ENCODE data around the gene EPB41L4A. TPM values are rescaled to one million over a fixed set of nuclear protein-coding genes. Genes with fewer than 3 reads are reported as not detected.

EPB41L4A gene
- total and polyA plus RNA-seq, 2 experiments from 2014 or later = 10.5 to 14.4 TPM

DNA sequence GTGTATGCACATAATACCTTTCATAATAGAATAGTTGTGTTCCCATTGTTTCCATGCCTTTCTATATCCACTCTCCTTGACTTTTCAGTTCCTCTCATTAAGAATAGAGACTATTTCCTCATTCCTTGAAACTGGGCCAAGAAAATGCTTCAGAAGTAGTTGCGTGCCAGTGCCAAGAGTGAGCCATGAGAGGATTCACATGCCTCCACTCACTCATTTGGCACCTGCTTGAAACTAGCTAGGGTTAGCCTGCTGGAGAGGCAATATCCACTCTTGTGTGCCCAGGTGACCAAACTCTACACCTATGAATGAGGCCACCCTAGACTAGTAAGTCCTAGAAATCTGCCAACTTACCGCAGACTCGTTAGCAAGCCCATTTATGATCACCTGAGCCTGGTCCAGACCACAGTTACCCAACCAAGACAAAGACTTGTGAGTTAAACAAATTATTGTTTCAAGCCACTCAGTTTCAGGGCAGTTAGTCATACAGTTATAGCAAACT is 276.3 kb downstream of the EPB41L4A start:
- Histone ChIP-seq H3K4me3 (no peak overlapping the region), H3K9me3 (ENCODE audit: low read depth) (no peaks in the 10 kb centered on the region), H3K27me3 (no peaks in the 10 kb centered on the region), H3K36me3 (no peaks in the 10 kb centered on the region), H3K4me1 (ENCODE audit: low read depth) (peaks cover 9% of the 10 kb centered on the region), H3K27ac (no peak overlapping the region)
- TF ChIP-seq, protein P1, sequence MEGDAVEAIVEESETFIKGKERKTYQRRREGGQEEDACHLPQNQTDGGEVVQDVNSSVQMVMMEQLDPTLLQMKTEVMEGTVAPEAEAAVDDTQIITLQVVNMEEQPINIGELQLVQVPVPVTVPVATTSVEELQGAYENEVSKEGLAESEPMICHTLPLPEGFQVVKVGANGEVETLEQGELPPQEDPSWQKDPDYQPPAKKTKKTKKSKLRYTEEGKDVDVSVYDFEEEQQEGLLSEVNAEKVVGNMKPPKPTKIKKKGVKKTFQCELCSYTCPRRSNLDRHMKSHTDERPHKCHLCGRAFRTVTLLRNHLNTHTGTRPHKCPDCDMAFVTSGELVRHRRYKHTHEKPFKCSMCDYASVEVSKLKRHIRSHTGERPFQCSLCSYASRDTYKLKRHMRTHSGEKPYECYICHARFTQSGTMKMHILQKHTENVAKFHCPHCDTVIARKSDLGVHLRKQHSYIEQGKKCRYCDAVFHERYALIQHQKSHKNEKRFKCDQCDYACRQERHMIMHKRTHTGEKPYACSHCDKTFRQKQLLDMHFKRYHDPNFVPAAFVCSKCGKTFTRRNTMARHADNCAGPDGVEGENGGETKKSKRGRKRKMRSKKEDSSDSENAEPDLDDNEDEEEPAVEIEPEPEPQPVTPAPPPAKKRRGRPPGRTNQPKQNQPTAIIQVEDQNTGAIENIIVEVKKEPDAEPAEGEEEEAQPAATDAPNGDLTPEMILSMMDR (IDR thresholded peaks at IDR 0.05; ENCODE audit: low read depth, low read length) = no peak
- DNase-seq (ENCODE audit: low read depth in 1 of 2, low spot score in 1 of 2) = peak in 1 of 2 donors; percentile 80

DNA sequence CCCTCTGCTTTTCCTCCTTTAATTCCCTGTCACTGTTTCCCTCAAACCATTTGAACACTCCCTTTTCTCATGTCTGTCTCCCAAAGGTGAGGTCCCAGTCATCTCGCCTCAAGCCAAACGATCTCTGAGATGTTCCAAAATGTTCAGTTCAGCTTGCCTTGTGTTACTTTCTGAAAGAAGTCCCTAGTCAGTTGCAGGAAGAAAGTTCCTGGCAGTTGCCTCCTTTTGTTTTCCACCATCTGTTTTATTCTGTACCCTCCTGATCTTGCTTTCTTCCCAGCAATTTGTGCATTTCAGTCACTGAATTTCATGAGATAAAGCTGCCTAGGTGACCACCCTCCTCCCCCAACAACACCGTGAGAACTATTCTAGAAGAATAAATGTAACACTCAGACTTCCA is 277.5 kb downstream of the EPB41L4A start:
- TF ChIP-seq, protein P1 (IDR thresholded peaks at IDR 0.05; ENCODE audit: low read depth, low read length) = no peak
- Histone ChIP-seq H3K27ac (no peak overlapping the region), H3K36me3 (no peaks in the 10 kb centered on the region), H3K4me3 (no peak overlapping the region), H3K4me1 (ENCODE audit: low read depth) (peaks cover 7% of the 10 kb centered on the region), H3K9me3 (ENCODE audit: low read depth) (no peaks in the 10 kb centered on the region), H3K27me3 (no peaks in the 10 kb centered on the region)
- no peak for DNase-seq (ENCODE audit: low read depth in 1 of 2, low spot score in 1 of 2)

DNA sequence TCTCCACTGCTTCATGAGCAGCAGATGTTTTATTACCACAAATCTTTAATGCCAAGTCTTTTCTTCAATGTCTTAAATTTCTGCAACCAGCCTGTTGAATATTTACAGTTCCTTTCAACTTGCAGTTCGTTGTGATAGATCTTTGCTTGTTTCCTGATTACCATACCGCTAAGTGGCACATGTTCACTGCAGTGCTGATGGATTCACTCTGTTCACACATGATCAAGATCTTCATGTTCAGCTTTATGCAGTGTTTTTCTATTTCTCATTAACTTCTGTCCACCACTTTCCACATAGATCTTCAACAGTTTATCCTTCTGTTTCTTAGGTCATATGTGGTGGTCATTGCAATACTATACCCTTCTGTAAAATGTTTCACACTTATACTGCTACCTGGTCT is 280.6 kb downstream of the EPB41L4A start:
- no peak for DNase-seq (ENCODE audit: low read depth in 1 of 2, low spot score in 1 of 2)
- H3K27ac ChIP-seq = no peak overlapping the region
- no peak overlapping the region for H3K4me3 ChIP-seq
- no peaks in the 10 kb centered on the region for H3K4me1 ChIP-seq (ENCODE audit: low read depth)
- H3K36me3 ChIP-seq = no peaks in the 10 kb centered on the region
- no peaks in the 10 kb centered on the region for H3K27me3 ChIP-seq
- TF ChIP-seq, protein P1 (IDR thresholded peaks at IDR 0.05; ENCODE audit: low read depth, low read length) = no peak
- no peaks in the 10 kb centered on the region for H3K9me3 ChIP-seq (ENCODE audit: low read depth)

DNA sequence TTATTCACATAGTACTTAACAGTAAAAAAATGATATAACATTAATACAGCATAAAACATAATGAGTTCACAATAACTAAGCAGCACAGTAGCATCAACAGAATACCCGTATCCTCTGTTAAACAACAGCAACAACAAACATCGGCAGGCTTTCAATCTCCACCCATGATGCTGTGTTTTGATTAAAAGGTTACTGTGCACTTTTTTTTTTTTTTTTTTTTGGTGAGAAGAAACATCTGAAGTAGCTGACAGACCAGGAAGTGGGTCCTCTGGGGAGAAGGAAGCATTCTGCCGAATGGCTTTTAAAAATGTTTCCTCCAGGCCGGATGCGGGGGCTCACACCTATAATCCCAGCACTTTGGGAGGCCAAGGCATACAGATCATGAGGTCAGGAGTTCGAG is 282.3 kb downstream of the EPB41L4A start:
- peak in 1 of 2 donors; percentile 11 for DNase-seq (ENCODE audit: low read depth in 1 of 2, low spot score in 1 of 2)
- H3K27ac ChIP-seq = no peak overlapping the region
- no peaks in the 10 kb centered on the region for H3K4me1 ChIP-seq (ENCODE audit: low read depth)
- H3K4me3 ChIP-seq = no peak overlapping the region
- TF ChIP-seq, protein P1 (IDR thresholded peaks at IDR 0.05; ENCODE audit: low read depth, low read length) = no peak
- H3K36me3 ChIP-seq = no peaks in the 10 kb centered on the region
- no peaks in the 10 kb centered on the region for H3K27me3 ChIP-seq
- no peaks in the 10 kb centered on the region for H3K9me3 ChIP-seq (ENCODE audit: low read depth)

DNA sequence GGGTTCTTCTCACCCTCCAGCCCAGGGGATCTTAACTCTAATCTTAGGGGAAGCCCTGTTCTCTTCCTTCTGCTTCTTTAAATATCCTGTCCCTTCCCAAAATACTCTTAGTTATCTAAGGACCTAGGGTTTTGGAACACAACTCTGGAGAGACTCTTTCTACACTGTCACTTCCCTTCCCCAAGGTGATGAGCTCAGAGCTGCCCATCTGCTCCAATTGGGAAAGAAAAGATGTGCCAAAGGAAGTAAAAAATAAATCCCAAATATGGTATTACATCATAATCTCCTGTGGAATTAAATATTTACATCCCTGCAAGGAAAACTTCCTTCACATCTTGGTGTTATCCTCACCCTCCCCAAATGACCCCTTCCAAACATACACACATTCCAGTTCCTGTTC is 291.2 kb downstream of the EPB41L4A start:
- H3K4me1 ChIP-seq (ENCODE audit: low read depth) = no peaks in the 10 kb centered on the region
- no peaks in the 10 kb centered on the region for H3K36me3 ChIP-seq
- no peak overlapping the region for H3K27ac ChIP-seq
- H3K9me3 ChIP-seq (ENCODE audit: low read depth) = no peaks in the 10 kb centered on the region
- DNase-seq (ENCODE audit: low read depth in 1 of 2, low spot score in 1 of 2) = no peak
- H3K4me3 ChIP-seq = no peak overlapping the region
- TF ChIP-seq, protein P1 (IDR thresholded peaks at IDR 0.05; ENCODE audit: low read depth, low read length) = no peak
- H3K27me3 ChIP-seq = no peaks in the 10 kb centered on the region

DNA sequence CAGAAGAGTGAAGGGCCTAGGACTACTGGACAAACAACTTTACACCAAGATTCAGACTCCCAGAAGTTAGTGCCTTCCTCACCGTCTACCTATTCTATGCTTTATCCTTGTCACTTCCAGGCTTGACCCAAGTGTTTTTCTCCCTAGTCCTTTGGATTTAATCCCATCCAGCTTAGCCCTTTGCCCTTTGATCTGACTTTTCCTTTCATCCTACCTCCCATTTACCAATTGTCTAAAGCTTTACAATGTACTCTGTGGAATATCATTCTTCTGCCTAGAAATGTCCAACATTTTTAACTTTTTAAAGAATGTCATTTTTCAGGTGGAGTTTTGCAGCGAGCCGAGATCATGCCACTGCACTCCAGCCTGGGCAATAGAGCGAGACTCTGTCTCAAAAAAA is 292.1 kb downstream of the EPB41L4A start:
- no peaks in the 10 kb centered on the region for H3K36me3 ChIP-seq
- no peak for DNase-seq (ENCODE audit: low read depth in 1 of 2, low spot score in 1 of 2)

More for the DNA sequence above, 292.1 kb downstream of the EPB41L4A start:
- Histone ChIP-seq H3K4me1 (ENCODE audit: low read depth) (no peaks in the 10 kb centered on the region), H3K27me3 (no peaks in the 10 kb centered on the region), H3K27ac (no peak overlapping the region), H3K4me3 (no peak overlapping the region), H3K9me3 (ENCODE audit: low read depth) (no peaks in the 10 kb centered on the region)
- TF ChIP-seq, protein P1 (IDR thresholded peaks at IDR 0.05; ENCODE audit: low read depth, low read length) = no peak

All from cardiac muscle cell (in vitro differentiated cells and primary cell).